GM12878 (cell line): ENCODE measurements around the gene CACNA1B. TPM values are rescaled to one million over a fixed set of nuclear protein-coding genes. Genes with fewer than 3 reads are reported as not detected.

Experiments used
- ATAC-seq: fragments of 200-7000 bp; cut with Tn5 transposase; 3 replicates; pipeline ENCODE4 v1.9.1; 2020; ENCODE audit warnings: mild to moderate bottlenecking, moderate library complexity
- BruUV-seq: library from RNA; stranded (reverse); fragments of 400-500 nt; replicated peaks from 2 replicates; lab custom pipeline; 2021; lab: Mats Ljungman, UMichigan
- CTCF ChIA-PET: fragments of 300-600 bp; sonication (Branson Sonifier 250); formaldehyde crosslinking; extraction: SDS; loops from one replicate; lab custom pipeline; 2021; ENCODE audit warnings: inconsistent platforms; lab: Yijun Ruan, JAX
- POLR2A ChIA-PET: fragments of 350-600 bp; formaldehyde crosslinking; extraction: SDS; loops from one replicate; lab custom pipeline; 2021; ENCODE audit warnings: inconsistent platforms; lab: Charles Lee
- RAD21 ChIA-PET: fragments of 300-600 bp; sonication (Branson Sonifier 250); formaldehyde crosslinking; loops from one replicate; lab custom pipeline; 2023; ENCODE audit warnings: antibody characterized with exemption; ENCODE audit not compliant: unreplicated experiment; lab: Charles Lee
- SMC1A ChIA-PET: fragments of 300-600 bp; sonication (Branson Sonifier 250); formaldehyde crosslinking; loops from one replicate; lab custom pipeline; 2023; ENCODE audit not compliant: unreplicated experiment, uncharacterized antibody; lab: Charles Lee
- DNase-seq: peaks from one replicate; pipeline ENCODE4 v3.0.0-alpha.2; 2011; ENCODE audit warnings: low read depth, low spot score
- FAIRE-seq: peaks from 3 replicates; lab custom pipeline; 2011; peaks lifted over from hg19 to GRCh38; lab: Jason Lieb, UNC
- H2AFZ ChIP-seq: 2 replicates; pipeline ENCODE4 v1.6.0; 2011; ENCODE audit warnings: low read depth, low read length, control low read depth; ENCODE audit not compliant: control insufficient read depth
- H3K27ac ChIP-seq: 2 replicates; pipeline ENCODE4 v1.5.1; 2011; ENCODE audit warnings: control low read depth; ENCODE audit not compliant: control insufficient read depth, insufficient read depth
- H3K27me3 ChIP-seq, 2 experiments: replicated peaks in 1 of 2; 2 replicates each; pipeline versions ENCODE4 v1.6.0 to v1.6.1; 2011; ENCODE audit warnings: low read length in 1 of 2; ENCODE audit not compliant: control insufficient read depth in 2 of 2, insufficient read depth in 2 of 2
- H3K36me3 ChIP-seq, 2 experiments: 2 replicates each; pipeline ENCODE4 v1.5.1; 2011; ENCODE audit warnings: low read length in 1 of 2; ENCODE audit not compliant: control insufficient read depth in 2 of 2, insufficient read depth in 2 of 2
- H3K4me1 ChIP-seq: 2 replicates; pipeline ENCODE4 v1.6.1; 2011; ENCODE audit warnings: mild to moderate bottlenecking, low read length, moderate library complexity, mixed read lengths; ENCODE audit not compliant: control insufficient read depth, insufficient read depth
- H3K4me2 ChIP-seq: 2 replicates; pipeline ENCODE4 v1.6.0; 2011; ENCODE audit warnings: control low read depth; ENCODE audit not compliant: control insufficient read depth, insufficient read depth
- H3K4me3 ChIP-seq: fragments of 200-600 bp; sonication (generic); 2 replicates; pipeline ENCODE4 v1.5.1; 2016
- H3K79me2 ChIP-seq: 2 replicates; pipeline ENCODE4 v1.6.0; 2011; ENCODE audit warnings: low read length; ENCODE audit not compliant: control insufficient read depth, insufficient read depth
- H3K9ac ChIP-seq: 2 replicates; pipeline ENCODE4 v1.8.0; 2011; ENCODE audit warnings: low read length, control low read depth, mixed read lengths; ENCODE audit not compliant: control insufficient read depth, insufficient read depth
- H3K9me3 ChIP-seq: replicated peaks from 3 replicates; pipeline ENCODE4 v1.5.1; 2011; ENCODE audit warnings: mild to moderate bottlenecking, low read length; ENCODE audit not compliant: control insufficient read depth, insufficient read depth
- H4K20me1 ChIP-seq: 2 replicates; pipeline ENCODE4 v1.6.0; 2011; ENCODE audit not compliant: control insufficient read depth, insufficient read depth
- BRCA1 ChIP-seq: IDR thresholded peaks from 2 replicates; pipeline ENCODE4 v1.6.1; 2011; ENCODE audit warnings: low read depth, low read length, improper control_type of control experiment
- CHD4 ChIP-seq: fragments of 200-600 bp; sonication (generic); IDR thresholded peaks from 2 replicates; pipeline ENCODE4 v1.6.1; 2016; ENCODE audit warnings: mild to moderate bottlenecking
- IKZF1 ChIP-seq: fragments of 450-650 bp; conservative IDR thresholded peaks from 2 replicates; pipeline ENCODE4 v1.6.1; 2017; ENCODE audit warnings: antibody characterized with exemption, mild to moderate bottlenecking
- MEF2A ChIP-seq: IDR thresholded peaks from 2 replicates; pipeline ENCODE4 v1.6.1; 2011; ENCODE audit warnings: low read depth, mild to moderate bottlenecking, low read length, moderate library complexity; ENCODE audit not compliant: insufficient read depth
- ZBTB4 ChIP-seq: fragments of 450-650 bp; formaldehyde crosslinking; IDR thresholded peaks from 2 replicates; pipeline ENCODE4 v1.4.0; 2022; ENCODE audit warnings: mild to moderate bottlenecking, moderate library complexity
- ZNF384 ChIP-seq: IDR thresholded peaks from 2 replicates; pipeline ENCODE4 v1.6.1; 2012; ENCODE audit warnings: low read depth, mild to moderate bottlenecking, low read length, improper control_type of control experiment, borderline replicate concordance
- ZNF592 ChIP-seq: fragments of 450-650 bp; IDR thresholded peaks from 2 replicates; pipeline ENCODE4 v1.6.1; 2017; ENCODE audit warnings: mild to moderate bottlenecking, moderate library complexity
- ZNF622 ChIP-seq: fragments of 450-650 bp; IDR thresholded peaks from 2 replicates; pipeline ENCODE4 v1.6.1; 2017; ENCODE audit warnings: mild to moderate bottlenecking, inconsistent platforms
- ZSCAN29 ChIP-seq: fragments of 450-650 bp; IDR thresholded peaks from 2 replicates; pipeline ENCODE4 v1.6.1; 2017; ENCODE audit warnings: mild to moderate bottlenecking, moderate library complexity
- WGBS: methylation state at CpG from one replicate; pipeline ENCODE4 v1.1.6; 2016; ENCODE audit warnings: low lambda C conversion rate; ENCODE audit not compliant: insufficient replicate concordance, insufficient coverage; ENCODE audit errors: missing lambda C conversion rate; 5-methylcytosine and 5-hydroxymethylcytosine counted together
- in situ Hi-C: fragments of 300-500 bp; cut with MboI; formaldehyde crosslinking; loops from 9 replicates; pipeline ENCODE4 v1.14.3; 2018; ENCODE audit warnings: mixed read lengths
- intact Hi-C: fragments of 100-400 bp; cut with micrococcal nuclease; formaldehyde crosslinking; loops from one replicate; pipeline ENCODE4 v1.14.2; 2022; ENCODE audit not compliant: unreplicated experiment
- polyA plus RNA-seq, 11 experiments: library from polyadenylated mRNA; depleted of rRNA in 4 of 11; unstranded in 6 of 11; stranded (reverse) in 5 of 11; fragments of >200 nt; fragmentation: Nextera tagmentation in 4 of 11; fragmentation: Illumina TruSeq in 1 of 11; extraction: Ambion mirVana in 4 of 11; extraction: Trizol in 1 of 11; gene quantifications; 1 replicate in 1 of 11; 2 replicates in 10 of 11; pipeline versions ENCODE4 v1.2.1 to v1.2.3, GENCODE V29; 2011 to 2016; ENCODE audit warnings: inconsistent platforms in 2 of 11, missing spikeins in 2 of 11, low read depth in 1 of 11
- total RNA-seq, 4 experiments: library from RNA; depleted of rRNA in 3 of 4; stranded (reverse); fragments of >200 nt in 3 of 4; fragmentation: Illumina TruSeq in 1 of 4; extraction: Trizol in 1 of 4; gene quantifications; 2 replicates each; pipeline versions ENCODE4 v1.2.1 to v1.2.3, GENCODE V29; 2013 to 2021

The CACNA1B gene
- total and polyA plus RNA-seq, 10 of the 15 experiments (the other 5 are each of a cell fraction or from before 2014, with no cell fraction given) = 0.01 to 0.03 (median 0.01) TPM; not detected in 7

GRCh38 chr9:138063785-138064184, 186.2 kb downstream of the CACNA1B start:
- CTCF ChIA-PET = no interaction called here
- 0 out of 4 replicates have a peak, but pooled peaks cover 0 to 1% of the 10 kb centered on the region in 2 experiments for H3K27me3 ChIP-seq
- no peaks in the 10 kb centered on the region for H3K79me2 ChIP-seq
- DNase-seq (no peak), FAIRE-seq (no peak), ATAC-seq (no peak)
- no peak overlapping the region for H2AFZ ChIP-seq
- H3K9me3 ChIP-seq = no peaks in the 10 kb centered on the region
- no peak overlapping the region for H3K4me3 ChIP-seq
- H3K4me1 ChIP-seq = no peaks in the 10 kb centered on the region
- RAD21 ChIA-PET = no interaction called here
- intact Hi-C loops (no loop called here), in situ Hi-C loops (no loop called here)
- WGBS = 18% methylated on average over 9 of the region's 9 CpGs
- no peak overlapping the region for H3K4me2 ChIP-seq
- SMC1A ChIA-PET = no interaction called here
- TF ChIP-seq ZNF622 (no peak), ZNF592 (no peak), BRCA1 (no peak), CHD4 (no peak), IKZF1 (no peak), MEF2A (no peak), ZSCAN29 (no peak), ZNF384 (no peak), ZBTB4 (CRISPR knock-in tag) (no peak)
- no peaks in the 10 kb centered on the region for H3K36me3 ChIP-seq
- no peak overlapping the region for H3K9ac ChIP-seq
- H4K20me1 ChIP-seq = no peaks in the 10 kb centered on the region
- no peak overlapping the region for H3K27ac ChIP-seq
- POLR2A ChIA-PET = no interaction called here
- BruUV-seq = no TSS peak
